HepG2 (cell line): ENCODE results near the gene AGBL2. TPM values are rescaled to one million over a fixed set of nuclear protein-coding genes. Genes with fewer than 3 reads are reported as not detected.
"Not testable (repeated sequence)": the region's sequence is repeated elsewhere in the genome, so short reads cannot be mapped to it uniquely, and the experiment has no call there.

Source experiments
- ATAC-seq: fragments of 200-7000 bp; cut with Tn5 transposase; 3 replicates; pipeline ENCODE4 v1.9.1; 2020; ENCODE audit warnings: mild to moderate bottlenecking, moderate library complexity
- BruUV-seq: library from RNA; stranded (reverse); fragments of 400-500 nt; replicated peaks from 2 replicates; lab custom pipeline; 2021; lab: Mats Ljungman, UMichigan
- CTCF ChIA-PET: fragments of 300-600 bp; formaldehyde crosslinking; extraction: SDS; loops from one replicate; lab custom pipeline; 2021; ENCODE audit warnings: low total read pairs, inconsistent platforms, low intra/inter-chr PET ratio; lab: Yijun Ruan, JAX
- POLR2A ChIA-PET: fragments of 350-600 bp; sonication (Branson Sonifier 250); formaldehyde crosslinking; loops from one replicate; lab custom pipeline; 2020; ENCODE audit warnings: antibody characterized with exemption, inconsistent platforms; lab: Yijun Ruan, JAX
- DNase-seq: peaks from one replicate; pipeline ENCODE4 v3.0.0-alpha.2; 2015; ENCODE audit warnings: low spot score
- FAIRE-seq: peaks from 3 replicates; lab custom pipeline; 2011; peaks lifted over from hg19 to GRCh38; lab: Jason Lieb, UNC
- H2AFZ ChIP-seq: one replicate; pipeline ENCODE4 v1.6.1; 2011; ENCODE audit warnings: low read length, inconsistent platforms
- H3K27ac ChIP-seq: fragments of 300-600 bp; 3 replicates; pipeline ENCODE4 v1.8.0; 2011; ENCODE audit warnings: mixed run types, mild to moderate bottlenecking, mixed read lengths, low read length, inconsistent platforms; ENCODE audit not compliant: insufficient read depth; ENCODE audit errors: extremely low read length
- H3K27me3 ChIP-seq, 2 experiments: fragments of 200-600 bp in 1 of 2; 2 replicates in 1 of 2; 3 replicates in 1 of 2; pipeline versions ENCODE4 v1.6.0 to v1.8.0; 2011; ENCODE audit warnings: low read length in 2 of 2, mild to moderate bottlenecking in 2 of 2, moderate library complexity in 2 of 2, inconsistent platforms in 1 of 2; ENCODE audit not compliant: insufficient read depth in 2 of 2, control insufficient read depth in 1 of 2
- H3K36me3 ChIP-seq, 2 experiments: fragments of 200-600 bp in 1 of 2; replicated peaks in 1 of 2; 2 replicates in 1 of 2; 3 replicates in 1 of 2; pipeline versions ENCODE4 v1.5.1 to v1.8.0; 2011; ENCODE audit warnings: low read length in 2 of 2, inconsistent platforms in 1 of 2; ENCODE audit not compliant: insufficient read depth in 2 of 2, control insufficient read depth in 1 of 2
- H3K4me1 ChIP-seq: 2 replicates; pipeline ENCODE4 v1.5.1; 2012; ENCODE audit warnings: low read length, inconsistent platforms; ENCODE audit not compliant: insufficient read depth
- H3K4me2 ChIP-seq: 2 replicates; pipeline ENCODE4 v1.6.0; 2011; ENCODE audit warnings: low read depth, low read length, inconsistent platforms
- H3K4me3 ChIP-seq, 3 experiments: fragments of 200-600 bp in 1 of 3; sonication (generic), shearing (Covaris generic) in 1 of 3; replicated peaks in 1 of 3; 2 replicates each; pipeline ENCODE4 v1.5.1; 2011 to 2016; ENCODE audit warnings: low read length in 3 of 3, inconsistent platforms in 2 of 3, low read depth in 2 of 3, mild to moderate bottlenecking in 2 of 3, control low read depth in 1 of 3, mixed read lengths in 1 of 3; ENCODE audit not compliant: insufficient read depth in 1 of 3
- H3K79me2 ChIP-seq: one replicate; pipeline ENCODE4 v1.6.1; 2011; ENCODE audit warnings: low read length, inconsistent platforms; ENCODE audit not compliant: insufficient read depth
- H3K9ac ChIP-seq: 2 replicates; pipeline ENCODE4 v1.6.0; 2011; ENCODE audit warnings: mild to moderate bottlenecking, low read depth, low read length, inconsistent platforms; ENCODE audit not compliant: insufficient read depth
- H3K9me3 ChIP-seq: 2 replicates; pipeline ENCODE4 v1.5.1; 2012; ENCODE audit warnings: mild to moderate bottlenecking, low read length
- H4K20me1 ChIP-seq: 2 replicates; pipeline ENCODE4 v1.6.0; 2011; ENCODE audit warnings: inconsistent platforms, mild to moderate bottlenecking, low read length, moderate library complexity; ENCODE audit not compliant: insufficient read depth
- CBFB ChIP-seq: sonication (generic); formaldehyde crosslinking; IDR thresholded peaks from 2 replicates; pipeline ENCODE4 v1.4.0; 2020; ENCODE audit warnings: missing genetic modification reagents
- EEA1 ChIP-seq: sonication (generic); formaldehyde crosslinking; IDR thresholded peaks from 2 replicates; pipeline ENCODE4 v1.5.1; 2020; ENCODE audit warnings: mild to moderate bottlenecking, missing genetic modification reagents, borderline replicate concordance
- HES4 ChIP-seq: sonication (generic); formaldehyde crosslinking; IDR thresholded peaks from 2 replicates; pipeline ENCODE4 v1.9.0; 2021; ENCODE audit warnings: mild to moderate bottlenecking, missing genetic modification reagents, borderline replicate concordance
- MZF1 ChIP-seq: sonication (generic); formaldehyde crosslinking; IDR thresholded peaks from 2 replicates; pipeline ENCODE4 v1.8.1; 2023; ENCODE audit warnings: mild to moderate bottlenecking, missing genetic modification reagents, borderline replicate concordance
- TCF7 ChIP-seq: sonication (generic); IDR thresholded peaks from 2 replicates; pipeline ENCODE4 v1.6.1; 2016; ENCODE audit warnings: antibody characterized with exemption, low read depth
- ZNF20 ChIP-seq: sonication (generic); formaldehyde crosslinking; IDR thresholded peaks from 2 replicates; pipeline ENCODE4 v1.4.0; 2020; ENCODE audit warnings: mild to moderate bottlenecking, moderate library complexity, missing genetic modification reagents
- ZNF205 ChIP-seq: IDR thresholded peaks from 2 replicates; pipeline ENCODE4 v1.6.1; 2018; ENCODE audit warnings: missing biosample characterization, missing genetic modification reagents
- ZNF430 ChIP-seq: sonication (generic); formaldehyde crosslinking; IDR thresholded peaks from 2 replicates; pipeline ENCODE4 v1.9.0; 2021; ENCODE audit warnings: mild to moderate bottlenecking, missing genetic modification reagents
- ZNF670 ChIP-seq: sonication (generic); formaldehyde crosslinking; IDR thresholded peaks from 2 replicates; pipeline ENCODE4 v1.8.0; 2022; ENCODE audit warnings: mild to moderate bottlenecking, missing genetic modification reagents, borderline replicate concordance
- ZNF772 ChIP-seq: sonication (generic); formaldehyde crosslinking; IDR thresholded peaks from 2 replicates; pipeline ENCODE4 v1.5.0; 2020; ENCODE audit warnings: mild to moderate bottlenecking, missing genetic modification reagents
- ZNF816 ChIP-seq: sonication (generic); formaldehyde crosslinking; IDR thresholded peaks from 2 replicates; pipeline ENCODE4 v1.8.0; 2022; ENCODE audit warnings: missing genetic modification reagents, mild to moderate bottlenecking, borderline replicate concordance
- WGBS: methylation state at CpG from one replicate; pipeline ENCODE4 v1.1.6; 2017; ENCODE audit warnings: low lambda C conversion rate; 5-methylcytosine and 5-hydroxymethylcytosine counted together
- in situ Hi-C: cut with HindIII; loops from 2 replicates; pipeline ENCODE4 v1.10.0; 2017; ENCODE audit warnings: low pct_unique_long_range_greater_than_20kb; ENCODE audit not compliant: extremely low pct_ligation_motif_present
- intact Hi-C: fragments of 100-400 bp; cut with micrococcal nuclease; formaldehyde crosslinking; loops from one replicate; pipeline ENCODE4 v1.10.0; 2022; ENCODE audit not compliant: unreplicated experiment
- polyA plus RNA-seq, 8 experiments: library from polyadenylated mRNA; depleted of rRNA in 3 of 8; stranded (reverse) in 7 of 8; unstranded in 1 of 8; fragments of >200 nt; fragmentation: Illumina TruSeq in 4 of 8; extraction: Trizol in 4 of 8; gene quantifications; 2 replicates each; pipeline versions ENCODE4 v1.2.1 to v1.2.3, GENCODE V29; 2011 to 2016; ENCODE audit warnings: low read depth in 4 of 8, missing spikeins in 1 of 8, mixed read lengths in 1 of 8; ENCODE audit not compliant: insufficient read depth in 1 of 8
- total RNA-seq, 5 experiments: library from RNA; depleted of rRNA; stranded (reverse); fragments of >200 nt; fragmentation: Illumina TruSeq; extraction: Trizol; gene quantifications; 2 replicates each; pipeline ENCODE4 v1.2.3, GENCODE V29; 2016; ENCODE audit warnings: low read depth in 1 of 5
- TF ChIP-seq, protein P1 (sequence below): sonication (generic); formaldehyde crosslinking; IDR thresholded peaks from 2 replicates; pipeline ENCODE4 v1.5.1; 2020; ENCODE audit warnings: mild to moderate bottlenecking, missing genetic modification reagents, borderline replicate concordance
- TF ChIP-seq, protein P2 (sequence below): IDR thresholded peaks from 2 replicates; pipeline ENCODE4 v1.6.1; 2016
- TF ChIP-seq, protein P3 (sequence below): sonication (generic); formaldehyde crosslinking; IDR thresholded peaks from 2 replicates; pipeline ENCODE4 v1.4.0; 2020; ENCODE audit warnings: missing genetic modification reagents

The AGBL2 gene
- total and polyA plus RNA-seq, 2 of the 13 experiments (the other 11 are each of a cell fraction or from before 2014, with no cell fraction given) = 1.6 to 5.7 TPM

- TF ChIP-seq, protein P1, sequence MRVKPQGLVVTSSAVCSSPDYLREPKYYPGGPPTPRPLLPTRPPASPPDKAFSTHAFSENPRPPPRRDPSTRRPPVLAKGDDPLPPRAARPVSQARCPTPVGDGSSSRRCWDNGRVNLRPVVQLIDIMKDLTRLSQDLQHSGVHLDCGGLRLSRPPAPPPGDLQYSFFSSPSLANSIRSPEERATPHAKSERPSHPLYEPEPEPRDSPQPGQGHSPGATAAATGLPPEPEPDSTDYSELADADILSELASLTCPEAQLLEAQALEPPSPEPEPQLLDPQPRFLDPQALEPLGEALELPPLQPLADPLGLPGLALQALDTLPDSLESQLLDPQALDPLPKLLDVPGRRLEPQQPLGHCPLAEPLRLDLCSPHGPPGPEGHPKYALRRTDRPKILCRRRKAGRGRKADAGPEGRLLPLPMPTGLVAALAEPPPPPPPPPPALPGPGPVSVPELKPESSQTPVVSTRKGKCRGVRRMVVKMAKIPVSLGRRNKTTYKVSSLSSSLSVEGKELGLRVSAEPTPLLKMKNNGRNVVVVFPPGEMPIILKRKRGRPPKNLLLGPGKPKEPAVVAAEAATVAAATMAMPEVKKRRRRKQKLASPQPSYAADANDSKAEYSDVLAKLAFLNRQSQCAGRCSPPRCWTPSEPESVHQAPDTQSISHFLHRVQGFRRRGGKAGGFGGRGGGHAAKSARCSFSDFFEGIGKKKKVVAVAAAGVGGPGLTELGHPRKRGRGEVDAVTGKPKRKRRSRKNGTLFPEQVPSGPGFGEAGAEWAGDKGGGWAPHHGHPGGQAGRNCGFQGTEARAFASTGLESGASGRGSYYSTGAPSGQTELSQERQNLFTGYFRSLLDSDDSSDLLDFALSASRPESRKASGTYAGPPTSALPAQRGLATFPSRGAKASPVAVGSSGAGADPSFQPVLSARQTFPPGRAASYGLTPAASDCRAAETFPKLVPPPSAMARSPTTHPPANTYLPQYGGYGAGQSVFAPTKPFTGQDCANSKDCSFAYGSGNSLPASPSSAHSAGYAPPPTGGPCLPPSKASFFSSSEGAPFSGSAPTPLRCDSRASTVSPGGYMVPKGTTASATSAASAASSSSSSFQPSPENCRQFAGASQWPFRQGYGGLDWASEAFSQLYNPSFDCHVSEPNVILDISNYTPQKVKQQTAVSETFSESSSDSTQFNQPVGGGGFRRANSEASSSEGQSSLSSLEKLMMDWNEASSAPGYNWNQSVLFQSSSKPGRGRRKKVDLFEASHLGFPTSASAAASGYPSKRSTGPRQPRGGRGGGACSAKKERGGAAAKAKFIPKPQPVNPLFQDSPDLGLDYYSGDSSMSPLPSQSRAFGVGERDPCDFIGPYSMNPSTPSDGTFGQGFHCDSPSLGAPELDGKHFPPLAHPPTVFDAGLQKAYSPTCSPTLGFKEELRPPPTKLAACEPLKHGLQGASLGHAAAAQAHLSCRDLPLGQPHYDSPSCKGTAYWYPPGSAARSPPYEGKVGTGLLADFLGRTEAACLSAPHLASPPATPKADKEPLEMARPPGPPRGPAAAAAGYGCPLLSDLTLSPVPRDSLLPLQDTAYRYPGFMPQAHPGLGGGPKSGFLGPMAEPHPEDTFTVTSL (CRISPR knock-in tag) = peak; percentile 39; the same call in 1 of the 2 replicates
- TF ChIP-seq TCF7 (peak; percentile 37; the same call in 1 of the 2 replicates), ZNF205 (CRISPR knock-in tag) (no peak), ZNF772 (no peak), ZNF670 (peak; percentile 81; the same call in 1 of the 2 replicates), CBFB (CRISPR knock-in tag) (no peak), ZNF816 (CRISPR knock-in tag) (peak; percentile 81; the same call in 1 of the 2 replicates), ZNF20 (CRISPR knock-in tag) (0 out of 2 replicates have a peak, but pooled peaks have one; percentile 60), EEA1 (CRISPR knock-in tag) (no peak), ZNF430 (0 out of 2 replicates have a peak, but pooled peaks have one; percentile 7), HES4 (CRISPR knock-in tag) (no peak), MZF1 (CRISPR knock-in tag) (no peak)
- TF ChIP-seq, protein P2, sequence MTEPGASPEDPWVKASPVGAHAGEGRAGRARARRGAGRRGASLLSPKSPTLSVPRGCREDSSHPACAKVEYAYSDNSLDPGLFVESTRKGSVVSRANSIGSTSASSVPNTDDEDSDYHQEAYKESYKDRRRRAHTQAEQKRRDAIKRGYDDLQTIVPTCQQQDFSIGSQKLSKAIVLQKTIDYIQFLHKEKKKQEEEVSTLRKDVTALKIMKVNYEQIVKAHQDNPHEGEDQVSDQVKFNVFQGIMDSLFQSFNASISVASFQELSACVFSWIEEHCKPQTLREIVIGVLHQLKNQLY (CRISPR knock-in tag) = no peak
- TF ChIP-seq, protein P3, sequence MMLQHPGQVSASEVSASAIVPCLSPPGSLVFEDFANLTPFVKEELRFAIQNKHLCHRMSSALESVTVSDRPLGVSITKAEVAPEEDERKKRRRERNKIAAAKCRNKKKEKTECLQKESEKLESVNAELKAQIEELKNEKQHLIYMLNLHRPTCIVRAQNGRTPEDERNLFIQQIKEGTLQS (CRISPR knock-in tag) = no peak
These were observed 73.5 kb downstream of the AGBL2 start (continued) for GRCh38 chr11:47641600-47642098.

GRCh38 chr11:47640506-47640905, 74.7 kb downstream of the AGBL2 start:
- peak overlapping the region; percentile 95 for H3K4me2 ChIP-seq
- DNase-seq, H3K9ac ChIP-seq: not testable (repeated sequence)

More at GRCh38 chr11:47640506-47640905, 74.7 kb downstream of the AGBL2 start:
- in situ Hi-C loops = loop anchor here (10.0 kb wide), 1 partner anchor 84 kb away; no protein-coding TSS in a partner anchor
- FAIRE-seq, CTCF ChIA-PET, H3K27me3 ChIP-seq, H2AFZ ChIP-seq, ATAC-seq, H3K27ac ChIP-seq, intact Hi-C loops, H3K9me3 ChIP-seq, H4K20me1 ChIP-seq, BruUV-seq, H3K4me3 ChIP-seq: not testable (repeated sequence)
- WGBS = 97% methylated on average over 6 of the region's 6 CpGs
- Histone ChIP-seq H3K4me1 (peaks cover 33% of the 10 kb centered on the region), H3K36me3 (peaks cover 4 to 30% of the 10 kb centered on the region in 2 experiments; a peak in 3 of 5 replicates), H3K79me2 (peaks cover 34% of the 10 kb centered on the region)
- POLR2A ChIA-PET = interaction anchor here (1.7 kb wide), 1 partner anchor 83 kb away, joined by 6 read pairs; no protein-coding TSS in a partner anchor
